Bronchial epithelial cell (primary cell): ENCODE data around the gene SFXN5. TPM values are rescaled to one million over a fixed set of nuclear protein-coding genes. Genes with fewer than 3 reads are reported as not detected.

Experiments used
- DNase-seq: peaks from one replicate; pipeline ENCODE4 v3.0.0-alpha.2; 2010; ENCODE audit warnings: low read depth
- FAIRE-seq: peaks from 2 replicates; lab custom pipeline; 2011; peaks lifted over from hg19 to GRCh38; lab: Jason Lieb, UNC
- H3K27me3 ChIP-seq: 2 replicates; pipeline ENCODE4 v1.5.1; 2011; ENCODE audit warnings: low read length; ENCODE audit not compliant: control insufficient read depth, insufficient read depth
- H3K36me3 ChIP-seq: 2 replicates; pipeline ENCODE4 v1.5.1; 2011; ENCODE audit warnings: low read length; ENCODE audit not compliant: control insufficient read depth, insufficient read depth
- H3K4me3 ChIP-seq: 2 replicates; pipeline ENCODE4 v1.5.1; 2011; ENCODE audit warnings: mild to moderate bottlenecking, low read depth, low read length, control low read depth
- total RNA-seq: library from RNA; depleted of rRNA; stranded (reverse); fragments of >200 nt; gene quantifications from 2 replicates; pipeline ENCODE4 v1.2.1, GENCODE V29; 2014
- TF ChIP-seq, protein P1 (sequence below): IDR thresholded peaks from 2 replicates; pipeline ENCODE4 v1.5.1; 2011; ENCODE audit warnings: mild to moderate bottlenecking, moderate library complexity, low read length, control low read depth, inconsistent platforms; ENCODE audit not compliant: insufficient read depth, severe bottlenecking

The SFXN5 gene
- total RNA-seq, 1 donor from 2014 or later, result 5.3 TPM

GRCh38 chr2:72931280-72931910 is 140.1 kb downstream of the SFXN5 start:
- DNase-seq (peak; percentile 81), FAIRE-seq (no peak)
- TF ChIP-seq, protein P1, sequence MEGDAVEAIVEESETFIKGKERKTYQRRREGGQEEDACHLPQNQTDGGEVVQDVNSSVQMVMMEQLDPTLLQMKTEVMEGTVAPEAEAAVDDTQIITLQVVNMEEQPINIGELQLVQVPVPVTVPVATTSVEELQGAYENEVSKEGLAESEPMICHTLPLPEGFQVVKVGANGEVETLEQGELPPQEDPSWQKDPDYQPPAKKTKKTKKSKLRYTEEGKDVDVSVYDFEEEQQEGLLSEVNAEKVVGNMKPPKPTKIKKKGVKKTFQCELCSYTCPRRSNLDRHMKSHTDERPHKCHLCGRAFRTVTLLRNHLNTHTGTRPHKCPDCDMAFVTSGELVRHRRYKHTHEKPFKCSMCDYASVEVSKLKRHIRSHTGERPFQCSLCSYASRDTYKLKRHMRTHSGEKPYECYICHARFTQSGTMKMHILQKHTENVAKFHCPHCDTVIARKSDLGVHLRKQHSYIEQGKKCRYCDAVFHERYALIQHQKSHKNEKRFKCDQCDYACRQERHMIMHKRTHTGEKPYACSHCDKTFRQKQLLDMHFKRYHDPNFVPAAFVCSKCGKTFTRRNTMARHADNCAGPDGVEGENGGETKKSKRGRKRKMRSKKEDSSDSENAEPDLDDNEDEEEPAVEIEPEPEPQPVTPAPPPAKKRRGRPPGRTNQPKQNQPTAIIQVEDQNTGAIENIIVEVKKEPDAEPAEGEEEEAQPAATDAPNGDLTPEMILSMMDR, result no peak
- peaks cover 24% of the 10 kb centered on the region for H3K27me3 ChIP-seq
- no peak overlapping the region for H3K4me3 ChIP-seq
- H3K36me3 ChIP-seq, result no peaks in the 10 kb centered on the region

- no peak for FAIRE-seq
- Histone ChIP-seq H3K36me3 (no peaks in the 10 kb centered on the region), H3K27me3 (peaks cover 40% of the 10 kb centered on the region), H3K4me3 (no peak overlapping the region)
- DNase-seq, result no peak
- TF ChIP-seq, protein P1, result no peak
Observed at GRCh38 chr2:72929010-72929409, 142.5 kb downstream of the SFXN5 start.

DNA sequence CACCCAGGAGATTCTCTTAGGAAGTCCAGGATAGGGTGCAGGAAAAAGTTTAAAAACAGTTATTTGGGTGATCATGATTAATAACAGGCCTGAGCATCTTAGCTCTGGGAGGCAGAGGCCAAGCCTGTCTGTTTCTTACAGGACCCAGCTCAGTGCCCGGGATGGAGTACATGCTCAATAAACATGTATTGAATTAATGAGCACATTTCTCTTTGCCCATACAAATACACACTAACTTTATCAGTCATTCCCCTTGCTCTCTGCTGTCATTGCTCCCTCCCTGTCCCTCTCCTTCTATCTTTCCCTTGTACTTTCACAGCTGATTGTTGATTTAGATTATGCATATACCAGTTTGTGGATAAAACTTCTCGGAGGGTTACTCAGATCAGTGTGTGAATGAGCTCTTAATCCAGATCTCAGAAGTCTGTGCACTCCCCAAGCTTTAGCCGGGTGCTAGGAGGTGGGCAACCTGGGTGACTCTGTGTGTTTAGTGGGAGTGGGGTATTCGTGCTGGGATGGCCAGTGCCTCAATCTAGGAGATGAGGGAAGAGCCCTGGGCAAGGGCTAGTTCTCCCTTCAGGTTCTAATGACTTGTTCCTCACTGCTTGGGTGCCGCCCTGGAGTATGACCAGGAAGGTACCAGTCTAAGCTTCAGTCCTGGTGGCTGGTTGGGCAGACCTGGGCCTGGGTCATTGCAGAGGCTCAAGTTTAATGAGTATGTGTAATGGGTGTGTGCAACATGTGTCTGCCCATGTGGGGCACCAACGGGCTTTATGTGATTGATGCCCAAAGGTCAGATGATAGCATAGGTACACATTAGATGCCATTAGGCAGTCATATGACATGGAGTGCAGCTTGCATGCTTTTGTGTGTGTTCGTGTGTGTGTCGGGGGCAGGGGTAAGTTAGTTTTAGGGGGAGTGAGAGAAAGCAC is 143.6 kb downstream of the SFXN5 start:
- no peak overlapping the region for H3K4me3 ChIP-seq
- DNase-seq (no peak), FAIRE-seq (no peak)
- TF ChIP-seq, protein P1, result no peak
- no peaks in the 10 kb centered on the region for H3K36me3 ChIP-seq
- peaks cover 48% of the 10 kb centered on the region for H3K27me3 ChIP-seq

- Histone ChIP-seq H3K36me3 (no peaks in the 10 kb centered on the region), H3K27me3 (peaks cover 53% of the 10 kb centered on the region), H3K4me3 (no peak overlapping the region)
- no peak for DNase-seq
- no peak for FAIRE-seq
- TF ChIP-seq, protein P1, result no peak
Observed at GRCh38 chr2:72926811-72927465, 144.6 kb downstream of the SFXN5 start.

- no peak for DNase-seq
- Histone ChIP-seq H3K27me3 (peaks cover 59% of the 10 kb centered on the region), H3K4me3 (no peak overlapping the region), H3K36me3 (no peaks in the 10 kb centered on the region)
- no peak for FAIRE-seq
- TF ChIP-seq, protein P1, result no peak
Observed at GRCh38 chr2:72926368-72926767, 145.1 kb downstream of the SFXN5 start.
